GM19035 (cell line): ENCODE measurements around the gene CHM.
"Not testable (repeated sequence)": the region's sequence is repeated elsewhere in the genome, so short reads cannot be mapped to it uniquely, and the experiment has no call there.

Experiments used
- ATAC-seq: cut with Tn5 transposase; IDR thresholded peaks from one replicate; pipeline ENCODE4 v1.9.1; 2021; ENCODE audit not compliant: unreplicated experiment

CHM gene

GRCh38 chrX:85998954-85999353, 48.4 kb downstream of the CHM start:
- ATAC-seq: no peak

GRCh38 chrX:85996555-85996954, 50.8 kb downstream of the CHM start:
- no peak for ATAC-seq

GRCh38 chrX:85995641-85996040, 51.7 kb downstream of the CHM start:
- no peak for ATAC-seq

GRCh38 chrX:85994797-85995196, 52.6 kb downstream of the CHM start:
- ATAC-seq: no peak

- no peak for ATAC-seq
Measured at GRCh38 chrX:85994228-85994627, 53.1 kb downstream of the CHM start.

GRCh38 chrX:85993539-85994197, 53.7 kb downstream of the CHM start:
- ATAC-seq: no peak

GRCh38 chrX:85992811-85993229, 54.5 kb downstream of the CHM start:
- no peak for ATAC-seq

- ATAC-seq: no peak
Measured at GRCh38 chrX:85988353-85988752, 59.0 kb downstream of the CHM start.

- ATAC-seq: no peak
Measured at GRCh38 chrX:85980286-85980685, 67.1 kb downstream of the CHM start.

GRCh38 chrX:85977218-85977617, 70.1 kb downstream of the CHM start:
- ATAC-seq: peak; percentile 93

GRCh38 chrX:85972351-85972750, 75.0 kb downstream of the CHM start:
- not testable (repeated sequence) for ATAC-seq

- ATAC-seq: no peak
Measured at GRCh38 chrX:85964744-85965143, 82.6 kb downstream of the CHM start.

- ATAC-seq: no peak
Measured at GRCh38 chrX:85963736-85964135, 83.6 kb downstream of the CHM start.

- ATAC-seq: no peak
Measured at GRCh38 chrX:85955510-85955909, 91.8 kb downstream of the CHM start.

- ATAC-seq: not testable (repeated sequence)
Measured at GRCh38 chrX:85944751-85945150, 102.6 kb downstream of the CHM start.

GRCh38 chrX:85941275-85941674, 106.1 kb downstream of the CHM start:
- no peak for ATAC-seq

GRCh38 chrX:85939942-85940341, 107.4 kb downstream of the CHM start:
- ATAC-seq: not testable (repeated sequence)

GRCh38 chrX:85934399-85934798, 113.0 kb downstream of the CHM start:
- not testable (repeated sequence) for ATAC-seq

GRCh38 chrX:85930099-85930498, 117.3 kb downstream of the CHM start:
- ATAC-seq: no peak

GRCh38 chrX:85928606-85929005, 118.8 kb downstream of the CHM start:
- ATAC-seq: no peak

GRCh38 chrX:85927740-85928139, 119.6 kb downstream of the CHM start:
- ATAC-seq: no peak

GRCh38 chrX:85922821-85923220, 124.5 kb downstream of the CHM start:
- no peak for ATAC-seq

- not testable (repeated sequence) for ATAC-seq
Measured at GRCh38 chrX:85916656-85917280, 130.6 kb downstream of the CHM start.
